Karpas-422 (cell line): ENCODE data around the gene WDR17. TPM values are rescaled to one million over a fixed set of nuclear protein-coding genes. Genes with fewer than 3 reads are reported as not detected.

ENCODE experiments used
- DNase-seq: peaks from one replicate; pipeline ENCODE4 v3.0.0-alpha.2; 2015
- H2AFZ ChIP-seq: fragments of 200-600 bp; sonication (generic); 2 replicates; pipeline ENCODE4 v1.6.1; 2014; ENCODE audit warnings: antibody characterized with exemption, low read length, mixed read lengths
- H3K27ac ChIP-seq: fragments of 200-600 bp; sonication (generic); 2 replicates; pipeline ENCODE4 v1.5.1; 2014; ENCODE audit warnings: mild to moderate bottlenecking, low read length, moderate library complexity
- H3K27me3 ChIP-seq: fragments of 200-600 bp; sonication (generic); 2 replicates; pipeline ENCODE4 v1.6.1; 2014; ENCODE audit warnings: low read length, mixed read lengths
- H3K36me3 ChIP-seq: fragments of 200-600 bp; sonication (generic); 2 replicates; pipeline ENCODE4 v1.6.1; 2014; ENCODE audit warnings: low read length, mixed read lengths; ENCODE audit not compliant: insufficient read depth
- H3K4me1 ChIP-seq: fragments of 200-600 bp; sonication (generic); 2 replicates; pipeline ENCODE4 v1.6.1; 2014; ENCODE audit warnings: mild to moderate bottlenecking, low read length, mixed read lengths
- H3K4me2 ChIP-seq: fragments of 200-600 bp; sonication (generic); 2 replicates; pipeline ENCODE4 v1.6.1; 2014; ENCODE audit warnings: low read length, low read depth, mild to moderate bottlenecking; ENCODE audit not compliant: poor library complexity, severe bottlenecking
- H3K4me3 ChIP-seq: fragments of 200-600 bp; sonication (generic); 2 replicates; pipeline ENCODE4 v1.5.1; 2014; ENCODE audit warnings: mild to moderate bottlenecking, antibody characterized with exemption, low read length, mixed read lengths
- H3K79me2 ChIP-seq: fragments of 200-600 bp; sonication (generic); 2 replicates; pipeline ENCODE4 v1.6.1; 2014; ENCODE audit warnings: mild to moderate bottlenecking, low read length, mixed read lengths
- H3K9ac ChIP-seq: fragments of 200-600 bp; sonication (generic); 2 replicates; pipeline ENCODE4 v1.6.0; 2014; ENCODE audit warnings: low read length
- H3K9me2 ChIP-seq: fragments of 200-600 bp; sonication (generic), shearing (Covaris generic); replicated peaks from 2 replicates; pipeline ENCODE4 v1.6.0; 2014; ENCODE audit warnings: mild to moderate bottlenecking, low read length, moderate library complexity; ENCODE audit not compliant: insufficient read depth
- H3K9me3 ChIP-seq: fragments of 300-700, 200-600 bp; sonication (generic); 2 replicates; pipeline ENCODE4 v1.6.1; 2014; ENCODE audit warnings: low read length, mixed read lengths
- H4K20me1 ChIP-seq: fragments of 200-600 bp; sonication (generic); 2 replicates; pipeline ENCODE4 v1.6.1; 2014; ENCODE audit warnings: mild to moderate bottlenecking, antibody characterized with exemption, low read length, low read depth; ENCODE audit not compliant: insufficient read depth
- small RNA-seq: library from RNA; depleted of rRNA; stranded (forward); fragments of <200 nt; gene quantifications from one replicate; pipeline ENCODE3, GENCODE V24; 2014
- total RNA-seq: library from RNA; depleted of rRNA; stranded (reverse); fragments of >200 nt; shearing (Covaris generic); gene quantifications from 2 replicates; pipeline ENCODE4 v1.2.3, GENCODE V29; 2014; ENCODE audit warnings: low replicate concordance; rRNA removed

Gene WDR17
- total RNA-seq, 1 experiment from 2014 or later, result 3.8 TPM

GRCh38 chr4:176226736-176227135, 161.1 kb downstream of the WDR17 start:
- Histone ChIP-seq H4K20me1 (no peaks in the 10 kb centered on the region), H3K27ac (no peak overlapping the region), H3K4me2 (no peak overlapping the region), H3K9me3 (no peaks in the 10 kb centered on the region), H3K79me2 (no peaks in the 10 kb centered on the region), H3K4me1 (no peaks in the 10 kb centered on the region), H3K9ac (no peak overlapping the region), H3K36me3 (no peaks in the 10 kb centered on the region), H3K27me3 (no peaks in the 10 kb centered on the region), H2AFZ (no peak overlapping the region), H3K9me2 (no peaks in the 10 kb centered on the region), H3K4me3 (no peak overlapping the region)
- no peak for DNase-seq

- H3K9ac ChIP-seq, result no peak overlapping the region
- H3K4me3 ChIP-seq, result no peak overlapping the region
- no peaks in the 10 kb centered on the region for H3K79me2 ChIP-seq
- no peaks in the 10 kb centered on the region for H3K9me2 ChIP-seq
- H4K20me1 ChIP-seq, result no peaks in the 10 kb centered on the region
- H2AFZ ChIP-seq, result no peak overlapping the region
- H3K9me3 ChIP-seq, result no peaks in the 10 kb centered on the region
- H3K27me3 ChIP-seq, result no peaks in the 10 kb centered on the region
- no peak overlapping the region for H3K4me2 ChIP-seq
- H3K36me3 ChIP-seq, result no peaks in the 10 kb centered on the region
- H3K4me1 ChIP-seq, result no peaks in the 10 kb centered on the region
- no peak overlapping the region for H3K27ac ChIP-seq
- no peak for DNase-seq
Measured at GRCh38 chr4:176229645-176230044, 164.0 kb downstream of the WDR17 start.

Small RNAs within 50 kb of the gene (small RNA-seq; reads per million reads assigned to genes)
- not detected for gene RF00432

Other genes starting within 250 kb of the WDR17 start
- not detected in 2 replicates for gene SPATA4, start 129.7 kb downstream of the WDR17 start, total RNA-seq
- gene ASB5, start 203.4 kb downstream of the WDR17 start, total RNA-seq, result not detected in 2 replicates